ENCODE results near the gene FSTL1. TPM values are rescaled to one million over a fixed set of nuclear protein-coding genes. Genes with fewer than 3 reads are reported as not detected.

The FSTL1 gene
- total RNA-seq, 1 donor from 2014 or later: 243 TPM

- Histone ChIP-seq H3K36me3 (no peaks in the 10 kb centered on the region), H3K4me1 (peaks cover 28% of the 10 kb centered on the region), H3K27me3 (ENCODE audit: low read depth) (no peaks in the 10 kb centered on the region), H3K9me3 (replicated peaks) (no peaks in the 10 kb centered on the region), H3K27ac (replicated peaks) (no peak overlapping the region), H3K4me3 (no peak overlapping the region)
- intact Hi-C loops (cut with micrococcal nuclease): no loop called here
- TF ChIP-seq, protein P1, sequence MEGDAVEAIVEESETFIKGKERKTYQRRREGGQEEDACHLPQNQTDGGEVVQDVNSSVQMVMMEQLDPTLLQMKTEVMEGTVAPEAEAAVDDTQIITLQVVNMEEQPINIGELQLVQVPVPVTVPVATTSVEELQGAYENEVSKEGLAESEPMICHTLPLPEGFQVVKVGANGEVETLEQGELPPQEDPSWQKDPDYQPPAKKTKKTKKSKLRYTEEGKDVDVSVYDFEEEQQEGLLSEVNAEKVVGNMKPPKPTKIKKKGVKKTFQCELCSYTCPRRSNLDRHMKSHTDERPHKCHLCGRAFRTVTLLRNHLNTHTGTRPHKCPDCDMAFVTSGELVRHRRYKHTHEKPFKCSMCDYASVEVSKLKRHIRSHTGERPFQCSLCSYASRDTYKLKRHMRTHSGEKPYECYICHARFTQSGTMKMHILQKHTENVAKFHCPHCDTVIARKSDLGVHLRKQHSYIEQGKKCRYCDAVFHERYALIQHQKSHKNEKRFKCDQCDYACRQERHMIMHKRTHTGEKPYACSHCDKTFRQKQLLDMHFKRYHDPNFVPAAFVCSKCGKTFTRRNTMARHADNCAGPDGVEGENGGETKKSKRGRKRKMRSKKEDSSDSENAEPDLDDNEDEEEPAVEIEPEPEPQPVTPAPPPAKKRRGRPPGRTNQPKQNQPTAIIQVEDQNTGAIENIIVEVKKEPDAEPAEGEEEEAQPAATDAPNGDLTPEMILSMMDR (IDR thresholded peaks at IDR 0.05; ENCODE audit: borderline replicate concordance): no peak
- DNase-seq: no peak
Measured at GRCh38 chr3:120462409-120462959, 11.7 kb upstream of the FSTL1 start.

GRCh38 chr3:120461416-120461815 is 10.6 kb upstream of the FSTL1 start:
- peaks cover 28% of the 10 kb centered on the region for H3K4me1 ChIP-seq
- no peak for DNase-seq
- TF ChIP-seq, protein P1 (IDR thresholded peaks at IDR 0.05; ENCODE audit: borderline replicate concordance): no peak
- H3K36me3 ChIP-seq: no peaks in the 10 kb centered on the region
- no peak overlapping the region for H3K27ac ChIP-seq (replicated peaks)
- no peak overlapping the region for H3K4me3 ChIP-seq
- no peaks in the 10 kb centered on the region for H3K27me3 ChIP-seq (ENCODE audit: low read depth)
- intact Hi-C loops (cut with micrococcal nuclease): no loop called here
- H3K9me3 ChIP-seq (replicated peaks): no peaks in the 10 kb centered on the region

DNA sequence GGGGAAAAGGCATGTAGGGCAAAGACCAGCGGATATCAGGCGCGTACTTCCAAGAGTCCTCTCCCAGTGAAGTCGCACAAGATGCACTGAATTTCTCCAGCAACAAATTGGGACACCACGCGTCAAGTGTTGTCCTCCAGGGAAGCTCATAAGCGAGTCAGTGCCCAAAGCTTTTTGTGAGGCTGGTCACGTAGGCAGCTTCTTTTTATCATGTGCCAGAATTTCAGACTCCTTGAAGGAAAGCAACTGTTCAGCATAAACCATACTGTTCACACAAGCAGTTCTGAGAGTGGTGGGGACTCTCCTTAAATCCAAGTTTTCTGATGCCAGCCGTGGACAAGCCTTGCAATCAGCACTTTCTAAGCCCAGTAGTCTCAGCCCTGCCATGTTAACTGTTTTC is 10.1 kb upstream of the FSTL1 start:
- no peak for DNase-seq
- H3K9me3 ChIP-seq (replicated peaks): no peaks in the 10 kb centered on the region
- TF ChIP-seq, protein P1 (IDR thresholded peaks at IDR 0.05; ENCODE audit: borderline replicate concordance): no peak
- H3K4me3 ChIP-seq: no peak overlapping the region
- no peaks in the 10 kb centered on the region for H3K27me3 ChIP-seq (ENCODE audit: low read depth)
- H3K4me1 ChIP-seq: peaks cover 28% of the 10 kb centered on the region
- H3K27ac ChIP-seq (replicated peaks): no peak overlapping the region
- intact Hi-C loops (cut with micrococcal nuclease): no loop called here
- no peaks in the 10 kb centered on the region for H3K36me3 ChIP-seq

- TF ChIP-seq, protein P1 (IDR thresholded peaks at IDR 0.05; ENCODE audit: borderline replicate concordance): no peak
- DNase-seq: no peak
- intact Hi-C loops (cut with micrococcal nuclease): no loop called here
- no peaks in the 10 kb centered on the region for H3K36me3 ChIP-seq
- peaks cover 28% of the 10 kb centered on the region for H3K4me1 ChIP-seq
- no peaks in the 10 kb centered on the region for H3K9me3 ChIP-seq (replicated peaks)
- H3K27ac ChIP-seq (replicated peaks): no peak overlapping the region
- no peak overlapping the region for H3K4me3 ChIP-seq
- no peaks in the 10 kb centered on the region for H3K27me3 ChIP-seq (ENCODE audit: low read depth)
Measured at GRCh38 chr3:120460181-120460790, 9.5 kb upstream of the FSTL1 start.

GRCh38 chr3:120459196-120459595 is 8.4 kb upstream of the FSTL1 start:
- no peak for DNase-seq
- H3K4me1 ChIP-seq: peaks cover 28% of the 10 kb centered on the region
- no peaks in the 10 kb centered on the region for H3K9me3 ChIP-seq (replicated peaks)
- TF ChIP-seq, protein P1 (IDR thresholded peaks at IDR 0.05; ENCODE audit: borderline replicate concordance): no peak
- H3K27me3 ChIP-seq (ENCODE audit: low read depth): no peaks in the 10 kb centered on the region
- H3K36me3 ChIP-seq: no peaks in the 10 kb centered on the region
- no peak overlapping the region for H3K4me3 ChIP-seq
- intact Hi-C loops (cut with micrococcal nuclease): no loop called here
- H3K27ac ChIP-seq (replicated peaks): no peak overlapping the region
